GM23248 (cell line): Measurements from ENCODE around the gene C9orf153. TPM values are rescaled to one million over a fixed set of nuclear protein-coding genes. Genes with fewer than 3 reads are reported as not detected.

Experiments used
- DNase-seq: peaks from one replicate; pipeline ENCODE4 v3.0.0-alpha.2; 2015
- H2AFZ ChIP-seq: fragments of 200-600 bp; sonication (generic); 2 replicates; pipeline ENCODE4 v1.6.1; 2016; ENCODE audit warnings: antibody characterized with exemption
- H3F3A ChIP-seq: fragments of 200-600 bp; sonication (generic); 2 replicates; pipeline ENCODE4 v1.6.1; 2016; ENCODE audit warnings: mild to moderate bottlenecking, antibody characterized with exemption, mixed run types; ENCODE audit not compliant: insufficient read depth
- H3K27ac ChIP-seq: fragments of 200-600 bp; sonication (generic); 2 replicates; pipeline ENCODE4 v1.5.1; 2016; ENCODE audit warnings: mild to moderate bottlenecking
- H3K27me3 ChIP-seq: fragments of 200-600 bp; sonication (generic); replicated peaks from 2 replicates; pipeline ENCODE4 v1.6.1; 2016; ENCODE audit warnings: mild to moderate bottlenecking; ENCODE audit not compliant: insufficient read depth
- H3K36me3 ChIP-seq: fragments of 200-600 bp; sonication (generic); 2 replicates; pipeline ENCODE4 v1.6.1; 2016; ENCODE audit warnings: low read depth, mild to moderate bottlenecking
- H3K4me1 ChIP-seq: fragments of 200-600 bp; sonication (generic); 2 replicates; pipeline ENCODE4 v1.6.1; 2016; ENCODE audit warnings: mild to moderate bottlenecking; ENCODE audit not compliant: insufficient read depth
- H3K4me2 ChIP-seq: fragments of 200-600 bp; sonication (generic); one replicate; pipeline ENCODE4 v1.6.1; 2016; ENCODE audit warnings: mild to moderate bottlenecking; ENCODE audit not compliant: unreplicated experiment
- H3K4me3 ChIP-seq: fragments of 200-600 bp; sonication (generic); 2 replicates; pipeline ENCODE4 v1.5.1; 2016; ENCODE audit warnings: mild to moderate bottlenecking
- H3K79me2 ChIP-seq: fragments of 200-600 bp; sonication (generic); 2 replicates; pipeline ENCODE4 v1.6.1; 2016; ENCODE audit warnings: mild to moderate bottlenecking; ENCODE audit not compliant: insufficient read depth
- H3K9ac ChIP-seq: fragments of 200-600 bp; sonication (generic); 2 replicates; pipeline ENCODE4 v1.6.1; 2016; ENCODE audit warnings: mild to moderate bottlenecking
- H3K9me2 ChIP-seq: fragments of 200-600 bp; sonication (generic); 2 replicates; pipeline ENCODE4 v1.6.1; 2016; ENCODE audit warnings: mixed run types, mild to moderate bottlenecking, moderate library complexity; ENCODE audit not compliant: insufficient read depth
- H3K9me3 ChIP-seq: fragments of 200-600 bp; sonication (generic); one replicate; pipeline ENCODE4 v1.6.1; 2017; ENCODE audit warnings: low read depth
- H4K20me1 ChIP-seq: fragments of 200-600 bp; sonication (generic); 2 replicates; pipeline ENCODE4 v1.6.0; 2016; ENCODE audit not compliant: insufficient read depth
- EZH2 ChIP-seq: fragments of 200-600 bp; sonication (generic); IDR thresholded peaks from 2 replicates; pipeline ENCODE4 v1.6.1; 2018; ENCODE audit warnings: antibody characterized with exemption, mild to moderate bottlenecking; ENCODE audit not compliant: insufficient read depth, poor library complexity, severe bottlenecking
- EZH2phosphoT487 ChIP-seq: fragments of 200-600 bp; sonication (generic); IDR thresholded peaks from 2 replicates; pipeline ENCODE4 v1.6.1; 2018; ENCODE audit warnings: antibody characterized with exemption, moderate library complexity, mild to moderate bottlenecking, low read depth; ENCODE audit not compliant: insufficient read depth
- WGBS, 2 experiments: methylation state at CpG; one replicate each; pipeline ENCODE4 v1.1.6; 2015 to 2017; ENCODE audit warnings: low lambda C conversion rate in 2 of 2, low coverage in 1 of 2; ENCODE audit errors: missing lambda C conversion rate in 2 of 2; 5-methylcytosine and 5-hydroxymethylcytosine counted together
- in situ Hi-C: fragments of 300-500 bp; cut with MboI; formaldehyde crosslinking; loops from 2 replicates; pipeline ENCODE4 v1.15.0; 2020
- polyA plus RNA-seq: library from polyadenylated mRNA; unstranded; fragments of >200 nt; fragmentation: Nextera tagmentation; extraction: Ambion mirVana; gene quantifications from 2 replicates; pipeline ENCODE4 v1.2.1, GENCODE V29; 2016
- total RNA-seq: library from RNA; depleted of rRNA; stranded (reverse); fragments of >200 nt; shearing (Covaris generic); gene quantifications from 2 replicates; pipeline ENCODE4 v1.2.3, GENCODE V29; 2014

Gene C9orf153
- total and polyA plus RNA-seq, 2 experiments from 2014 or later = 0.21 TPM; not detected in 1

DNA sequence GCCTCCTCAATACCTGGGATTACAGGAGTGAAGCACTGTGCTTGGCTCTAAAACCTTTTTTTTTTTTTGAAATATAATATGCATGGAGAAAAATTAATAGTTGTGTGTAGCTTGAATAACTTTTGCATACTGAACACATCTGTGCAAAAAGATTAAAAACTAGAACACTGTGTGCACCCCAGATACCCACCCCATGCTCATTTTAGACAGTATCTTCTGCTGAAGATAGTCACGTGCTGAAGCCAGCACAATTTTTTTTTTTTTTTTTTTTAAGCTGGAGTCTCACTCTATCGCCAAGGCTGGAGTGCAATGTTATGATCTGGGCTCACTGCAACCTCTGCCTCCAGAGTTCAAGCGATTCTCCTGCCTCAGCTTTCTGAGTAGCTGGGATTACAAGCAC, 39.9 kb downstream of the C9orf153 start:
- H2AFZ ChIP-seq = no peak overlapping the region
- no peaks in the 10 kb centered on the region for H3F3A ChIP-seq
- no peaks in the 10 kb centered on the region for H3K27me3 ChIP-seq
- H3K4me2 ChIP-seq = no peak overlapping the region
- H3K4me3 ChIP-seq = no peak overlapping the region
- H3K9me3 ChIP-seq = no peaks in the 10 kb centered on the region
- H3K9me2 ChIP-seq = no peaks in the 10 kb centered on the region
- H3K27ac ChIP-seq = no peak overlapping the region
- in situ Hi-C loops = no loop called here
- no peak overlapping the region for H3K9ac ChIP-seq
- no peak for DNase-seq
- H3K79me2 ChIP-seq = no peaks in the 10 kb centered on the region
- no peaks in the 10 kb centered on the region for H3K4me1 ChIP-seq
- H4K20me1 ChIP-seq = no peaks in the 10 kb centered on the region
- TF ChIP-seq EZH2phosphoT487 (no peak), EZH2 (no peak)
- WGBS, 2 experiments = 66 to 69% methylated on average over 3 of the region's 3 CpGs
- H3K36me3 ChIP-seq = no peaks in the 10 kb centered on the region

DNA sequence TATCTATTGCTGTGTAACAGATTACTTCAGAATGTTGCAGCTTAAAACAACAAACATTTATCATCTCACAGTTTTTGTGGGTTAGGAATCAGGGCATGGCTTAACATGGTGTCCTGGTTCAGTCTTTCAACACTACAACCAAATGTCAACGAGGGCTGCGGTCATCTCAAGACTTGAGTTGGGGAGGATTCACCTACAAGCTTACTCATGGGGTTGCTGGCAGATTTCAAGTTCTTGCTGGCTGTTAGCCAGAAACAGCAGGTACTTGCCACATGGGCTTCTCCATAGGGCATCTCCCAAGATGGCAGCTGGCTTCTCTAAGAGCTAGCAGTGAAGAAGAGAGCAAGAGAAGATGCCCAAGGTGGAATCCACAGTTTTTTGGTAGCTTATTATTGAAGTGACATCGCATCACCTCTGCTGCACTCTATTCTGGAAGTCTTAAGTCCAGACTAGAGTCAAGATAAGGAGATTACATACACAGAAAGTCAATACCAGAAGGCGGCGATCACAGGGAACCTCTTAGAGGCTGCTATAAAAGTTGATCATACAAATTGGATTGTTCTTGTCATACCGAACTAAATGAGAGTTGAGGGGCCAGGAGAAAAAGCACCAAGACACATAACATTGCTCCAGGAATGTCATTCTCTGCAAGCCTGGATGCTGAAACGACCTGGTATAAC, 42.2 kb downstream of the C9orf153 start:
- Histone ChIP-seq H3K4me2 (no peak overlapping the region), H3K9me3 (no peaks in the 10 kb centered on the region), H3K27ac (no peak overlapping the region), H3K9me2 (no peaks in the 10 kb centered on the region), H3K9ac (no peak overlapping the region), H3K4me3 (no peak overlapping the region), H3K4me1 (no peaks in the 10 kb centered on the region), H3K36me3 (no peaks in the 10 kb centered on the region), H3K27me3 (no peaks in the 10 kb centered on the region), H4K20me1 (no peaks in the 10 kb centered on the region), H3F3A (no peaks in the 10 kb centered on the region), H2AFZ (no peak overlapping the region), H3K79me2 (no peaks in the 10 kb centered on the region)
- TF ChIP-seq EZH2phosphoT487 (no peak), EZH2 (no peak)
- DNase-seq = no peak
- in situ Hi-C loops = no loop called here
- 72 to 76% methylated on average over 7 of the region's 7 CpGs for WGBS, 2 experiments

DNA sequence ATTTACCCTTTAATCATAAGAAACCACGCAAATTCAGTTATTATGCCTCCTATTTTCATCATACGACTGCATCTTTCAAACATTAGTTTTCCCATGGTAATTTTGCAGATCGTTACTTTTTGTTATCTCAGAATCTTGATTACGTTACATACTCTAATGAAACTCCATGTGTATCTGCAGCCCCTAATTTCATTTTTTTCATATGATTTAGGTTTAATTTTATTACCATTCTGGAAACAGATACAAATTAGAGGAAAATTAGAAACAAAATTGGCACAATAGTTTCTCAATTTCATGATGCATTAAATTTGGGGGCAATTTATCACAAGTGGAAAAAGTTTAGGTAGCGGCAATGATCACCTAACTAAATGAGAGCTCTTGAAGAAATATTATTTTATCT, 52.3 kb downstream of the C9orf153 start:
- H3F3A ChIP-seq = no peaks in the 10 kb centered on the region
- H3K4me3 ChIP-seq = no peak overlapping the region
- 74 to 77% methylated on average over 5 of the region's 5 CpGs for WGBS, 2 experiments
- DNase-seq = no peak
- H2AFZ ChIP-seq = no peak overlapping the region
- no peak overlapping the region for H3K9ac ChIP-seq
- H3K4me2 ChIP-seq = no peak overlapping the region
- no peaks in the 10 kb centered on the region for H3K79me2 ChIP-seq
- no peaks in the 10 kb centered on the region for H3K9me3 ChIP-seq
- in situ Hi-C loops = no loop called here
- no peak overlapping the region for H3K27ac ChIP-seq
- no peaks in the 10 kb centered on the region for H4K20me1 ChIP-seq
- H3K36me3 ChIP-seq = no peaks in the 10 kb centered on the region
- H3K9me2 ChIP-seq = no peaks in the 10 kb centered on the region
- no peaks in the 10 kb centered on the region for H3K4me1 ChIP-seq
- no peaks in the 10 kb centered on the region for H3K27me3 ChIP-seq
- TF ChIP-seq EZH2phosphoT487 = no peak
- no peak for TF ChIP-seq EZH2

DNA sequence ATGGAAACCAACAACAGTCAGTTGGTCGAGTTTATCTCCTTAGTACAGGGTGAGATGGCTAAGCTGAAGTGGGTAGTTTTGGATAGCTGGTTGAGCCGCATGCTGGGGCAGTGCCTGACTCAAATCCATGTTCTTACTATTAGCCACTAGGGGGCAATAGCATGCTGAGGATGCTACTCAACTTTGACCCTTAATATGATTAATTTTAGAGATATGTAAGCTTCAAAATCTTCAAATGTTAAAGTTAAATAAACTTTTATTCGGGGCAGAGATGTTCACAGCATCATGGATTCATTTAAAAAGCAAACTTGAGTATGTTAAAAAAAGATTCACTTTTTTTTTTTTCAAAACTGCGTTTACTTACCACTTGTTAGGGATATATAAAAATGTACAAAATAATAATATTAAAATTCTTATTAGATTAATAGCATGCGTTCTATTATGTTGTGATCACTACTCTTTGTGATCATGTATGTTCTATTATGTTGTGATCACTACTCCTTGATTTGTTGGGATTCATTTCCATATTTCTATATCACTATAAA, 57.0 kb downstream of the C9orf153 start:
- TF ChIP-seq EZH2phosphoT487 (no peak), EZH2 (no peak)
- H4K20me1 ChIP-seq = no peaks in the 10 kb centered on the region
- no peak overlapping the region for H3K4me3 ChIP-seq
- H3K27ac ChIP-seq = no peak overlapping the region
- no peak overlapping the region for H2AFZ ChIP-seq
- no peaks in the 10 kb centered on the region for H3K4me1 ChIP-seq
- H3K9ac ChIP-seq = no peak overlapping the region
- no peaks in the 10 kb centered on the region for H3K9me2 ChIP-seq
- H3K27me3 ChIP-seq = no peaks in the 10 kb centered on the region
- no peaks in the 10 kb centered on the region for H3F3A ChIP-seq
- H3K79me2 ChIP-seq = no peaks in the 10 kb centered on the region
- no peak overlapping the region for H3K4me2 ChIP-seq
- DNase-seq = peak; percentile 77
- H3K9me3 ChIP-seq = no peaks in the 10 kb centered on the region
- in situ Hi-C loops = no loop called here
- WGBS, 2 experiments = 21 to 23% methylated on average over 5 of the region's 5 CpGs
- H3K36me3 ChIP-seq = no peaks in the 10 kb centered on the region
